ENCODE results near the gene CATSPER1. TPM values are rescaled to one million over a fixed set of nuclear protein-coding genes. Genes with fewer than 3 reads are reported as not detected.

The CATSPER1 gene
- total and polyA plus RNA-seq, 2 of the 13 experiments (the other 11 are each of a cell fraction or from before 2014, with no cell fraction given) = 0.17 TPM; not detected in 1

DNA sequence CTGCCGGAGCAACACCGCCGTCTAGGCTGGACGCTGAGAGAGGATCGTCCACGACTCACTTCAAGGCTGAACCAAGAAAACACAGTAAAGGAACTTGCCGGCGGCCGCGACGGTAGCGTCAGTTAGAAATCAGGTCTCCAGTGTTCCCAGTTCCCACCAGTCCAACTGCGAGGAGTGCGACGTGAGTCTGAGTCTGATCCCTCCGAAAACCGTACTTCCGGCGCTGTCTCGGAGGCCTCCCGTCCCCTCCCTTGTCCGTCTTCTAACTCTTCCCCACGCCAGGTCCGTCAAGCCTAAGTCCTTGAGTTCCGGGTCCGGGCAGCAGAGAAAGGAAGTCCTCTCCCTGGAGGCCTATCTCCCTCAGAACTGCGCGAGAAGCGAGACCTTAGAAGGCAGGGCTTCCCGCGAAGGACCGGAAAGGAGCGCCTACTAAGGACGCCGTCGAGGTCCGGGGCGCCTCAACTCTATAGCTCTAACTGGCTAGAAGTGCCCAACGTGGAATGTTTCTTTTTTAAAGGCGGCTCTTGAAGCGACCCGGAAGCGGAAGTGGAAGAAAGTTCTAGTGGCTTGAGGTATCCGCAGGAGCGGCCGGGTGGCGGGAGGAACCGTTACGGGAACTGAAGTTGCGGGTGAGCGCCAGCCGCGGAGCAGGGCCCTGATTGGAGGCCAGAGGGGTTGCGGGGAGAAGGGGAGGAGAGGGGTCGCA lies 24.2 kb downstream of the CATSPER1 start, which contains the start of the genes BANF1 and EIF1AD (continued):
- TF ChIP-seq NPAS2 (CRISPR knock-in tag; IDR thresholded peaks at IDR 0.05; ENCODE audit: borderline replicate concordance) (no peak), ZNF17 (CRISPR knock-in tag; IDR thresholded peaks at IDR 0.05) (no peak), ZNF274 (CRISPR knock-in tag; IDR thresholded peaks at IDR 0.05) (peak; percentile 84; the same call in 1 of the 2 replicates), ATF1 (CRISPR knock-in tag; IDR thresholded peaks at IDR 0.05) (peak; percentile 78), EP300 (IDR thresholded peaks at IDR 0.05; ENCODE audit: low read depth in 2 of 2, low read length in 2 of 2) (peak in 1 of 2 experiments; percentile 53; a peak in 1 of 4 replicates), EP300 (CRISPR knock-in tag; IDR thresholded peaks at IDR 0.05; ENCODE audit: borderline replicate concordance) (peak; percentile 62; the same call in 1 of the 2 replicates), ZSCAN21 (CRISPR knock-in tag; IDR thresholded peaks at IDR 0.05; ENCODE audit: borderline replicate concordance) (peak; percentile 60; the same call in 1 of the 2 replicates), PPARG (CRISPR knock-in tag; conservative IDR thresholded peaks at IDR 0.05) (no peak; the same call in 1 of the 2 replicates), GLI4 (CRISPR knock-in tag; IDR thresholded peaks at IDR 0.05; ENCODE audit: borderline replicate concordance) (peak; percentile 74; the same call in 1 of the 2 replicates), ZFP82 (CRISPR knock-in tag; IDR thresholded peaks at IDR 0.05; ENCODE audit: borderline replicate concordance) (no peak)
- TF ChIP-seq, protein P1, sequence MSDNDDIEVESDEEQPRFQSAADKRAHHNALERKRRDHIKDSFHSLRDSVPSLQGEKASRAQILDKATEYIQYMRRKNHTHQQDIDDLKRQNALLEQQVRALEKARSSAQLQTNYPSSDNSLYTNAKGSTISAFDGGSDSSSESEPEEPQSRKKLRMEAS (IDR thresholded peaks at IDR 0.05) = peak; percentile 90
- TF ChIP-seq, protein P2, sequence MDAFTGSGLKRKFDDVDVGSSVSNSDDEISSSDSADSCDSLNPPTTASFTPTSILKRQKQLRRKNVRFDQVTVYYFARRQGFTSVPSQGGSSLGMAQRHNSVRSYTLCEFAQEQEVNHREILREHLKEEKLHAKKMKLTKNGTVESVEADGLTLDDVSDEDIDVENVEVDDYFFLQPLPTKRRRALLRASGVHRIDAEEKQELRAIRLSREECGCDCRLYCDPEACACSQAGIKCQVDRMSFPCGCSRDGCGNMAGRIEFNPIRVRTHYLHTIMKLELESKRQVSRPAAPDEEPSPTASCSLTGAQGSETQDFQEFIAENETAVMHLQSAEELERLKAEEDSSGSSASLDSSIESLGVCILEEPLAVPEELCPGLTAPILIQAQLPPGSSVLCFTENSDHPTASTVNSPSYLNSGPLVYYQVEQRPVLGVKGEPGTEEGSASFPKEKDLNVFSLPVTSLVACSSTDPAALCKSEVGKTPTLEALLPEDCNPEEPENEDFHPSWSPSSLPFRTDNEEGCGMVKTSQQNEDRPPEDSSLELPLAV (CRISPR knock-in tag; conservative IDR thresholded peaks at IDR 0.05; ENCODE audit: low read depth) = 0 out of 2 replicates have a peak, but pooled peaks have one; percentile 51
- TF ChIP-seq, protein P3, sequence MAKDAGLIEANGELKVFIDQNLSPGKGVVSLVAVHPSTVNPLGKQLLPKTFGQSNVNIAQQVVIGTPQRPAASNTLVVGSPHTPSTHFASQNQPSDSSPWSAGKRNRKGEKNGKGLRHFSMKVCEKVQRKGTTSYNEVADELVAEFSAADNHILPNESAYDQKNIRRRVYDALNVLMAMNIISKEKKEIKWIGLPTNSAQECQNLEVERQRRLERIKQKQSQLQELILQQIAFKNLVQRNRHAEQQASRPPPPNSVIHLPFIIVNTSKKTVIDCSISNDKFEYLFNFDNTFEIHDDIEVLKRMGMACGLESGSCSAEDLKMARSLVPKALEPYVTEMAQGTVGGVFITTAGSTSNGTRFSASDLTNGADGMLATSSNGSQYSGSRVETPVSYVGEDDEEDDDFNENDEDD (CRISPR knock-in tag; IDR thresholded peaks at IDR 0.05; ENCODE audit: borderline replicate concordance) = peak; percentile 84; the same call in 1 of the 2 replicates
- TF ChIP-seq, protein P4, sequence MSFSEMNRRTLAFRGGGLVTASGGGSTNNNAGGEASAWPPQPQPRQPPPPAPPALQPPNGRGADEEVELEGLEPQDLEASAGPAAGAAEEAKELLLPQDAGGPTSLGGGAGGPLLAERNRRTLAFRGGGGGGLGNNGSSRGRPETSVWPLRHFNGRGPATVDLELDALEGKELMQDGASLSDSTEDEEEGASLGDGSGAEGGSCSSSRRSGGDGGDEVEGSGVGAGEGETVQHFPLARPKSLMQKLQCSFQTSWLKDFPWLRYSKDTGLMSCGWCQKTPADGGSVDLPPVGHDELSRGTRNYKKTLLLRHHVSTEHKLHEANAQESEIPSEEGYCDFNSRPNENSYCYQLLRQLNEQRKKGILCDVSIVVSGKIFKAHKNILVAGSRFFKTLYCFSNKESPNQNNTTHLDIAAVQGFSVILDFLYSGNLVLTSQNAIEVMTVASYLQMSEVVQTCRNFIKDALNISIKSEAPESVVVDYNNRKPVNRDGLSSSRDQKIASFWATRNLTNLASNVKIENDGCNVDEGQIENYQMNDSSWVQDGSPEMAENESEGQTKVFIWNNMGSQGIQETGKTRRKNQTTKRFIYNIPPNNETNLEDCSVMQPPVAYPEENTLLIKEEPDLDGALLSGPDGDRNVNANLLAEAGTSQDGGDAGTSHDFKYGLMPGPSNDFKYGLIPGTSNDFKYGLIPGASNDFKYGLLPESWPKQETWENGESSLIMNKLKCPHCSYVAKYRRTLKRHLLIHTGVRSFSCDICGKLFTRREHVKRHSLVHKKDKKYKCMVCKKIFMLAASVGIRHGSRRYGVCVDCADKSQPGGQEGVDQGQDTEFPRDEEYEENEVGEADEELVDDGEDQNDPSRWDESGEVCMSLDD (CRISPR knock-in tag; IDR thresholded peaks at IDR 0.05; ENCODE audit: borderline replicate concordance) = no peak
- TF ChIP-seq, protein P5, sequence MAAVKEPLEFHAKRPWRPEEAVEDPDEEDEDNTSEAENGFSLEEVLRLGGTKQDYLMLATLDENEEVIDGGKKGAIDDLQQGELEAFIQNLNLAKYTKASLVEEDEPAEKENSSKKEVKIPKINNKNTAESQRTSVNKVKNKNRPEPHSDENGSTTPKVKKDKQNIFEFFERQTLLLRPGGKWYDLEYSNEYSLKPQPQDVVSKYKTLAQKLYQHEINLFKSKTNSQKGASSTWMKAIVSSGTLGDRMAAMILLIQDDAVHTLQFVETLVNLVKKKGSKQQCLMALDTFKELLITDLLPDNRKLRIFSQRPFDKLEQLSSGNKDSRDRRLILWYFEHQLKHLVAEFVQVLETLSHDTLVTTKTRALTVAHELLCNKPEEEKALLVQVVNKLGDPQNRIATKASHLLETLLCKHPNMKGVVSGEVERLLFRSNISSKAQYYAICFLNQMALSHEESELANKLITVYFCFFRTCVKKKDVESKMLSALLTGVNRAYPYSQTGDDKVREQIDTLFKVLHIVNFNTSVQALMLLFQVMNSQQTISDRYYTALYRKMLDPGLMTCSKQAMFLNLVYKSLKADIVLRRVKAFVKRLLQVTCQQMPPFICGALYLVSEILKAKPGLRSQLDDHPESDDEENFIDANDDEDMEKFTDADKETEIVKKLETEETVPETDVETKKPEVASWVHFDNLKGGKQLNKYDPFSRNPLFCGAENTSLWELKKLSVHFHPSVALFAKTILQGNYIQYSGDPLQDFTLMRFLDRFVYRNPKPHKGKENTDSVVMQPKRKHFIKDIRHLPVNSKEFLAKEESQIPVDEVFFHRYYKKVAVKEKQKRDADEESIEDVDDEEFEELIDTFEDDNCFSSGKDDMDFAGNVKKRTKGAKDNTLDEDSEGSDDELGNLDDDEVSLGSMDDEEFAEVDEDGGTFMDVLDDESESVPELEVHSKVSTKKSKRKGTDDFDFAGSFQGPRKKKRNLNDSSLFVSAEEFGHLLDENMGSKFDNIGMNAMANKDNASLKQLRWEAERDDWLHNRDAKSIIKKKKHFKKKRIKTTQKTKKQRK (IDR thresholded peaks at IDR 0.05; ENCODE audit: low read length) = no peak
- TF ChIP-seq, protein P6, sequence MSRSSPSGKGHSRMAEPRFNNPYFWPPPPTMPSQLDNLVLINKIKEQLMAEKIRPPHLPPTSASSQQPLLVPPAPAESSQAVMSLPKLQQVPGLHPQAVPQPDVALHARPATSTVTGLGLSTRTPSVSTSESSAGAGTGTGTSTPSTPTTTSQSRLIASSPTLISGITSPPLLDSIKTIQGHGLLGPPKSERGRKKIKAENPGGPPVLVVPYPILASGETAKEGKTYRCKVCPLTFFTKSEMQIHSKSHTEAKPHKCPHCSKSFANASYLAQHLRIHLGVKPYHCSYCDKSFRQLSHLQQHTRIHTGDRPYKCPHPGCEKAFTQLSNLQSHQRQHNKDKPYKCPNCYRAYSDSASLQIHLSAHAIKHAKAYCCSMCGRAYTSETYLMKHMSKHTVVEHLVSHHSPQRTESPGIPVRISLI (CRISPR knock-in tag; IDR thresholded peaks at IDR 0.05; ENCODE audit: borderline replicate concordance) = peak; percentile 84
